Glutamatergic neuron (in vitro differentiated cells): ENCODE data around the gene DNAH8. TPM values are rescaled to one million over a fixed set of nuclear protein-coding genes. Genes with fewer than 3 reads are reported as not detected.

Experiments used
- DNase-seq: peaks from one replicate; pipeline ENCODE4 v3.0.0; 2022
- H3K27ac Mint-ChIP-seq: one replicate; pipeline ENCODE4 v1.8.0; 2020; ENCODE audit warnings: mild to moderate bottlenecking, mixed read lengths, inconsistent platforms; ENCODE audit not compliant: unreplicated experiment
- H3K27me3 Mint-ChIP-seq: one replicate; pipeline ENCODE4 v1.8.0; 2020; ENCODE audit warnings: mild to moderate bottlenecking, moderate library complexity, mixed read lengths, inconsistent platforms; ENCODE audit not compliant: unreplicated experiment
- H3K36me3 Mint-ChIP-seq: one replicate; pipeline ENCODE4 v1.8.0; 2020; ENCODE audit warnings: mild to moderate bottlenecking, mixed read lengths, inconsistent platforms; ENCODE audit not compliant: unreplicated experiment
- H3K4me1 Mint-ChIP-seq: one replicate; pipeline ENCODE4 v1.8.0; 2020; ENCODE audit warnings: mild to moderate bottlenecking, low read depth, mixed read lengths, inconsistent platforms; ENCODE audit not compliant: unreplicated experiment
- H3K4me3 Mint-ChIP-seq: one replicate; pipeline ENCODE4 v1.8.0; 2020; ENCODE audit warnings: mild to moderate bottlenecking, mixed read lengths, inconsistent platforms; ENCODE audit not compliant: unreplicated experiment
- H3K9me3 Mint-ChIP-seq: one replicate; pipeline ENCODE4 v1.8.0; 2020; ENCODE audit warnings: mild to moderate bottlenecking, moderate library complexity, mixed read lengths, inconsistent platforms; ENCODE audit not compliant: unreplicated experiment
- CTCF ChIP-seq: fragments of 200-600 bp; sonication (generic); IDR thresholded peaks from one replicate; pipeline ENCODE4 v1.5.0; 2021; ENCODE audit not compliant: partially characterized antibody, unreplicated experiment
- total RNA-seq: library from RNA; stranded (reverse); fragmentation: NEBNext Ultra II Directional; extraction: Animal tissue kit (Norgen Biotek cat#: 25700); gene quantifications from one replicate; pipeline ENCODE4 v1.2.1, GENCODE V29; 2021; ENCODE audit not compliant: unreplicated experiment

The DNAH8 gene
- total RNA-seq, 1 donor from 2014 or later = not detected

GRCh38 chr6:38775870-38776269 lies 60.8 kb downstream of the DNAH8 start:
- Mint-ChIP-seq H3K27ac (no peak overlapping the region), H3K4me1 (peaks cover 2% of the 10 kb centered on the region), H3K36me3 (no peaks in the 10 kb centered on the region), H3K27me3 (no peaks in the 10 kb centered on the region), H3K9me3 (no peaks in the 10 kb centered on the region), H3K4me3 (no peak overlapping the region)
- DNase-seq = no peak
- no peak for TF ChIP-seq CTCF

- H3K36me3 Mint-ChIP-seq = no peaks in the 10 kb centered on the region
- no peak overlapping the region for H3K4me3 Mint-ChIP-seq
- H3K27me3 Mint-ChIP-seq = no peaks in the 10 kb centered on the region
- DNase-seq = no peak
- TF ChIP-seq CTCF = no peak
- H3K4me1 Mint-ChIP-seq = peaks cover 2% of the 10 kb centered on the region
- no peak overlapping the region for H3K27ac Mint-ChIP-seq
- H3K9me3 Mint-ChIP-seq = no peaks in the 10 kb centered on the region
Measured at GRCh38 chr6:38776515-38776914, 61.4 kb downstream of the DNAH8 start.

GRCh38 chr6:38779310-38780062 lies 64.4 kb downstream of the DNAH8 start:
- Mint-ChIP-seq H3K4me1 (peaks cover 2% of the 10 kb centered on the region), H3K27me3 (no peaks in the 10 kb centered on the region), H3K36me3 (no peaks in the 10 kb centered on the region), H3K27ac (no peak overlapping the region), H3K9me3 (no peaks in the 10 kb centered on the region), H3K4me3 (no peak overlapping the region)
- no peak for DNase-seq
- no peak for TF ChIP-seq CTCF

- H3K36me3 Mint-ChIP-seq = no peaks in the 10 kb centered on the region
- no peaks in the 10 kb centered on the region for H3K27me3 Mint-ChIP-seq
- no peaks in the 10 kb centered on the region for H3K9me3 Mint-ChIP-seq
- H3K4me3 Mint-ChIP-seq = no peak overlapping the region
- no peak for TF ChIP-seq CTCF
- no peak for DNase-seq
- peaks cover 2% of the 10 kb centered on the region for H3K4me1 Mint-ChIP-seq
- no peak overlapping the region for H3K27ac Mint-ChIP-seq
Measured at GRCh38 chr6:38782616-38783015, 67.5 kb downstream of the DNAH8 start.

- DNase-seq = no peak
- Mint-ChIP-seq H3K27ac (no peak overlapping the region), H3K9me3 (no peaks in the 10 kb centered on the region), H3K27me3 (no peaks in the 10 kb centered on the region), H3K4me3 (no peak overlapping the region), H3K4me1 (peaks cover 2% of the 10 kb centered on the region), H3K36me3 (no peaks in the 10 kb centered on the region)
- TF ChIP-seq CTCF = no peak
Measured at GRCh38 chr6:38783443-38784228, 68.5 kb downstream of the DNAH8 start.
